ENCODE results near the gene ZNF514. TPM values are rescaled to one million over a fixed set of nuclear protein-coding genes. Genes with fewer than 3 reads are reported as not detected.

Gene ZNF514
- total RNA-seq, 2 experiments from 2014 or later: 7.0 to 8.8 TPM

Other genes with a start within 250 kb of the ZNF514 start
- 10 to 100 TPM; 35.4 to 43.3 TPM for gene MAL, start 134.1 kb downstream of the ZNF514 start, total RNA-seq
- 10 to 100 TPM; 90.7 to 97.1 TPM for gene MRPS5, start 38.0 kb downstream of the ZNF514 start, total RNA-seq
- 1 to 10 TPM; 4.3 to 5.1 TPM for gene ZNF2, start 6.0 kb upstream of the ZNF514 start, total RNA-seq
- 1 to 10 TPM; 3.2 to 3.8 TPM for gene ZNF892, start 47.7 kb upstream of the ZNF514 start, total RNA-seq
- under 1 TPM; 0.23 to 0.44 TPM for gene PROM2, start 114.6 kb upstream of the ZNF514 start, total RNA-seq
- gene KCNIP3, start 137.5 kb upstream of the ZNF514 start, total RNA-seq: not detected
- gene FAHD2A, start 242.9 kb upstream of the ZNF514 start, total RNA-seq: 10 to 100 TPM; 37.9 to 41.2 TPM